Right lobe of liver (tissue), 4 donors: ENCODE measurements around the gene LIMS1.

Source experiments
- CTCF ChIP-seq, 4 donors: fragments of 200-600 bp in 3 of 4; fragments of 450-650 bp in 1 of 4; IDR thresholded peaks; one replicate each; pipeline versions ENCODE4 v1.5.1 to v1.8.0; 2016 to 2022; ENCODE audit warnings: antibody characterized with exemption in 4 of 4, mild to moderate bottlenecking in 2 of 4
- POLR2A ChIP-seq: fragments of 450-650 bp; IDR thresholded peaks from one replicate; pipeline ENCODE4 v1.6.1; 2017; ENCODE audit warnings: antibody characterized with exemption, mild to moderate bottlenecking
- donor health status: DM: no; HTN: no; CAD: no.
- donor health status: DM: no; HTN: no; CAD: no.
- donor health status: DM: no; HTN: yes; CAD: no.

GRCh38 chr2:108612153-108612513, 77.9 kb downstream of the LIMS1 start:
- no peak for TF ChIP-seq CTCF (IDR thresholded peaks at IDR 0.05)
- TF ChIP-seq POLR2A = no peak
